OCI-LY7 (cell line): ENCODE measurements around the gene RFC1. TPM values are rescaled to one million over a fixed set of nuclear protein-coding genes. Genes with fewer than 3 reads are reported as not detected.
A peak's percentile ranks its signal among the peaks of the same experiment; 100 is the strongest.
"Not testable (repeated sequence)": the region's sequence is repeated elsewhere in the genome, so short reads cannot be mapped to it uniquely, and the experiment has no call there.

Source experiments
- Bru-seq: library from RNA; stranded (reverse); fragments of 400-500 nt; gene quantifications from one replicate; lab custom pipeline; 2021; lab: Mats Ljungman, UMichigan
- BruChase-seq, 2 experiments: library from RNA; stranded (reverse); fragments of 400-500 nt; gene quantifications; one replicate each; lab custom pipeline; 2021; lab: Mats Ljungman, UMichigan
- BruUV-seq: library from RNA; stranded (reverse); fragments of 400-500 nt; replicated peaks from 2 replicates; lab custom pipeline; 2021; lab: Mats Ljungman, UMichigan
- CTCF ChIA-PET: fragments of 300-600 bp; sonication (Branson Sonifier 250); formaldehyde crosslinking; loops from one replicate; lab custom pipeline; 2022; ENCODE audit warnings: antibody characterized with exemption; ENCODE audit not compliant: unreplicated experiment; lab: Charles Lee
- POLR2A ChIA-PET: fragments of 300-600 bp; sonication (Branson Sonifier 250); formaldehyde crosslinking; loops from one replicate; lab custom pipeline; 2022; ENCODE audit warnings: antibody characterized with exemption; lab: Charles Lee
- DNase-seq: peaks from one replicate; pipeline ENCODE4 v3.0.0-alpha.2; 2015; ENCODE audit warnings: low spot score
- H2AFZ ChIP-seq: fragments of 200-600 bp; sonication (generic), shearing (Covaris generic); 2 replicates; pipeline ENCODE4 v1.6.1; 2014; ENCODE audit warnings: mild to moderate bottlenecking, antibody characterized with exemption, low read length, moderate library complexity
- H3K27ac ChIP-seq: fragments of 200-600 bp; sonication (generic); 2 replicates; pipeline ENCODE4 v1.5.1; 2014; ENCODE audit warnings: mixed run types, low read depth, mild to moderate bottlenecking, moderate library complexity, low read length, inconsistent platforms; ENCODE audit not compliant: poor library complexity, severe bottlenecking
- H3K36me3 ChIP-seq: fragments of 200-600 bp; sonication (generic); 2 replicates; pipeline ENCODE4 v1.6.1; 2014; ENCODE audit warnings: mild to moderate bottlenecking, antibody characterized with exemption, low read length, moderate library complexity, mixed read lengths; ENCODE audit not compliant: insufficient read depth
- H3K4me1 ChIP-seq: fragments of 200-600 bp; sonication (generic); 2 replicates; pipeline ENCODE4 v1.5.1; 2014; ENCODE audit warnings: mild to moderate bottlenecking, low read length; ENCODE audit not compliant: insufficient read depth, poor library complexity, severe bottlenecking
- H3K4me2 ChIP-seq: fragments of 200-600 bp; sonication (generic); 2 replicates; pipeline ENCODE4 v1.6.1; 2014; ENCODE audit warnings: mild to moderate bottlenecking, low read length
- H3K4me3 ChIP-seq: fragments of 200-600 bp; sonication (generic); 2 replicates; pipeline ENCODE4 v1.5.1; 2014; ENCODE audit warnings: mild to moderate bottlenecking, low read depth, low read length; ENCODE audit not compliant: poor library complexity, severe bottlenecking
- H3K79me2 ChIP-seq: fragments of 200-600 bp; sonication (generic); 2 replicates; pipeline ENCODE4 v1.6.1; 2016; ENCODE audit warnings: low read depth, mild to moderate bottlenecking, low read length, moderate library complexity, mixed read lengths; ENCODE audit not compliant: insufficient read depth
- H3K9me2 ChIP-seq: fragments of 200-600 bp; sonication (generic); 2 replicates; pipeline ENCODE4 v1.6.1; 2016; ENCODE audit warnings: mild to moderate bottlenecking, low read length, mixed read lengths; ENCODE audit not compliant: insufficient read depth
- H3K9me3 ChIP-seq: fragments of 200-600 bp; sonication (generic); 2 replicates; pipeline ENCODE4 v1.6.1; 2014; ENCODE audit warnings: mild to moderate bottlenecking, mixed run types, low read length, mixed read lengths
- H4K20me1 ChIP-seq: fragments of 200-600 bp; sonication (generic); 2 replicates; pipeline ENCODE4 v1.6.1; 2014; ENCODE audit warnings: mild to moderate bottlenecking, antibody characterized with exemption, low read length, moderate library complexity, mixed read lengths; ENCODE audit not compliant: insufficient read depth
- CTCF ChIP-seq: fragments of 200-600 bp; sonication (generic); conservative IDR thresholded peaks from 2 replicates; pipeline ENCODE4 v1.5.1; 2014; ENCODE audit warnings: mild to moderate bottlenecking, antibody characterized with exemption, low read length, moderate library complexity, mixed read lengths
- EZH2phosphoT487 ChIP-seq: fragments of 200-600 bp; sonication (generic); IDR thresholded peaks from 2 replicates; pipeline ENCODE4 v1.6.1; 2018; ENCODE audit warnings: low read depth, borderline replicate concordance, mild to moderate bottlenecking, mixed run types, antibody characterized with exemption, low read length, moderate library complexity, mixed read lengths
- intact Hi-C: fragments of 100-400 bp; cut with micrococcal nuclease; formaldehyde crosslinking; loops from one replicate; pipeline ENCODE4 v1.10.0; 2022; ENCODE audit not compliant: unreplicated experiment
- long read RNA-seq: library from polyadenylated mRNA; stranded (forward); transcript quantifications from one replicate; pipeline ENCODE4 v2.0.0, GENCODE V29; 2022
- total RNA-seq, 2 experiments: library from RNA; depleted of rRNA in 1 of 2; stranded (reverse); fragments of >200 nt in 1 of 2; shearing (Covaris generic) in 1 of 2; gene quantifications; 2 replicates each; pipeline ENCODE4 v1.2.3, GENCODE V29; 2014 to 2022

RFC1 gene
- total RNA-seq (2014; rRNA removed; shearing (Covaris generic)) (72.7 and 91.0 TPM in 2 replicates), total RNA-seq (2022) (129 and 135 TPM in 2 replicates), Bru-seq, nascent RNA (percentile 95 among the genes with signal in this experiment), BruChase-seq, experiment 1, labeled RNA remaining after a 6-hour chase (percentile 88 among the genes with signal in this experiment), BruChase-seq, experiment 2, labeled RNA remaining after a 2-hour chase (percentile 93 among the genes with signal in this experiment)
- long read RNA-seq, full-length matches to known transcripts, result 135 of 196 reads
- long read RNA-seq, partial matches to known transcripts, result 31 of 196 reads
- long read RNA-seq, other reads (novel, unspliced or antisense), result 30 of 196 reads

- H4K20me1 ChIP-seq, result peaks cover 14% of the 10 kb centered on the region; the same call in 1 of the 2 replicates
- H3K4me1 ChIP-seq, result peaks cover 41% of the 10 kb centered on the region
- H2AFZ ChIP-seq, result peak within 1 kb of the TSS; percentile 68
- H3K4me3 ChIP-seq, result peak within 1 kb of the TSS; percentile 86
- H3K9me3 ChIP-seq, result peaks cover 8% of the 10 kb centered on the region; the same call in 1 of the 2 replicates
- TF ChIP-seq CTCF, result no peak
- TF ChIP-seq EZH2phosphoT487, result no peak
- ChIA-PET POLR2A (interaction anchor here (0.6 to 2.0 kb wide), 11 partner anchors 9 to 433 kb away, joined by 3 to 13 read pairs (median 4); no protein-coding TSS in a partner anchor), CTCF (no interaction called here)
- BruUV-seq, result no TSS peak
- peak within 1 kb of the TSS; percentile 79 for H3K27ac ChIP-seq
- H3K79me2 ChIP-seq, result peaks cover 50% of the 10 kb centered on the region
- intact Hi-C loops, result loop anchor here (5.0 kb wide), 1 partner anchor 334 kb away; the partner anchor contains the start of gene TMEM156
- H3K4me2 ChIP-seq, result peak within 1 kb of the TSS; percentile 97
- DNase-seq, result peak; percentile 95
- H3K9me2 ChIP-seq, result no peaks in the 10 kb centered on the region
- peaks cover 19% of the 10 kb centered on the region for H3K36me3 ChIP-seq
Observed at GRCh38 chr4:39365830-39366771, at the start of gene RFC1. TSS of gene RFC1 (minus strand) at chr4:39366362. CDS start at chr4:39366241, 121 bp downstream.

GRCh38 chr4:39415678-39416283 is 49.6 kb upstream of the RFC1 start:
- H3K27ac ChIP-seq, result no peak overlapping the region
- no peak overlapping the region for H3K4me3 ChIP-seq
- no peaks in the 10 kb centered on the region for H3K36me3 ChIP-seq
- no peak for DNase-seq
- no peak overlapping the region for H2AFZ ChIP-seq
- no peaks in the 10 kb centered on the region for H3K79me2 ChIP-seq
- intact Hi-C loops, result no loop called here
- H3K9me3 ChIP-seq, result no peaks in the 10 kb centered on the region
- TF ChIP-seq EZH2phosphoT487 (no peak), CTCF (no peak)
- no peaks in the 10 kb centered on the region for H3K9me2 ChIP-seq
- POLR2A ChIA-PET, result interaction anchor here (0.9 to 3.9 kb wide), 3 partner anchors 8 to 92 kb away, joined by 5 to 15 read pairs (median 6); partner anchors contain the start of gene KLB
- no TSS peak for BruUV-seq
- CTCF ChIA-PET, result no interaction called here
- H3K4me1 ChIP-seq, result no peaks in the 10 kb centered on the region
- H3K4me2 ChIP-seq, result no peak overlapping the region
- H4K20me1 ChIP-seq, result no peaks in the 10 kb centered on the region

- H3K4me3 ChIP-seq, BruUV-seq, H2AFZ ChIP-seq, H3K4me2 ChIP-seq, CTCF ChIA-PET, H4K20me1 ChIP-seq, DNase-seq, H3K4me1 ChIP-seq, H3K9me2 ChIP-seq, H3K79me2 ChIP-seq, H3K27ac ChIP-seq, H3K36me3 ChIP-seq, H3K9me3 ChIP-seq: not testable (repeated sequence)
- intact Hi-C loops, result loop anchor here (5.0 kb wide), 1 partner anchor 274 kb away; no protein-coding TSS in a partner anchor
- POLR2A ChIA-PET, result interaction anchor here (0.5 to 0.6 kb wide), 5 partner anchors 16 to 494 kb away, joined by 3 to 4 read pairs (median 3); no protein-coding TSS in a partner anchor
Observed at GRCh38 chr4:39411561-39411960, 45.4 kb upstream of the RFC1 start.
